SH-SY5Y (cell line): ENCODE measurements around the gene RNU4-1.

Experiments
- GATA2 ChIP-seq: IDR thresholded peaks from 2 replicates; pipeline ENCODE4 v1.6.1; 2011; ENCODE audit warnings: mild to moderate bottlenecking, low read depth, low read length
- GATA3 ChIP-seq: IDR thresholded peaks from 2 replicates; pipeline ENCODE4 v1.6.1; 2011; ENCODE audit warnings: low read depth, mild to moderate bottlenecking, low read length, moderate library complexity

- no peak for TF ChIP-seq GATA2
- TF ChIP-seq GATA3 = no peak
Measured at GRCh38 chr12:120260607-120261006, 32.4 kb downstream of the RNU4-1 start.
